GM19035 (cell line): ENCODE results near the gene BAIAP3.
"Not testable (repeated sequence)": the region's sequence is repeated elsewhere in the genome, so short reads cannot be mapped to it uniquely, and the experiment has no call there.

Experiments
- ATAC-seq: cut with Tn5 transposase; IDR thresholded peaks from one replicate; pipeline ENCODE4 v1.9.1; 2021; ENCODE audit not compliant: unreplicated experiment

BAIAP3 gene, protein sequence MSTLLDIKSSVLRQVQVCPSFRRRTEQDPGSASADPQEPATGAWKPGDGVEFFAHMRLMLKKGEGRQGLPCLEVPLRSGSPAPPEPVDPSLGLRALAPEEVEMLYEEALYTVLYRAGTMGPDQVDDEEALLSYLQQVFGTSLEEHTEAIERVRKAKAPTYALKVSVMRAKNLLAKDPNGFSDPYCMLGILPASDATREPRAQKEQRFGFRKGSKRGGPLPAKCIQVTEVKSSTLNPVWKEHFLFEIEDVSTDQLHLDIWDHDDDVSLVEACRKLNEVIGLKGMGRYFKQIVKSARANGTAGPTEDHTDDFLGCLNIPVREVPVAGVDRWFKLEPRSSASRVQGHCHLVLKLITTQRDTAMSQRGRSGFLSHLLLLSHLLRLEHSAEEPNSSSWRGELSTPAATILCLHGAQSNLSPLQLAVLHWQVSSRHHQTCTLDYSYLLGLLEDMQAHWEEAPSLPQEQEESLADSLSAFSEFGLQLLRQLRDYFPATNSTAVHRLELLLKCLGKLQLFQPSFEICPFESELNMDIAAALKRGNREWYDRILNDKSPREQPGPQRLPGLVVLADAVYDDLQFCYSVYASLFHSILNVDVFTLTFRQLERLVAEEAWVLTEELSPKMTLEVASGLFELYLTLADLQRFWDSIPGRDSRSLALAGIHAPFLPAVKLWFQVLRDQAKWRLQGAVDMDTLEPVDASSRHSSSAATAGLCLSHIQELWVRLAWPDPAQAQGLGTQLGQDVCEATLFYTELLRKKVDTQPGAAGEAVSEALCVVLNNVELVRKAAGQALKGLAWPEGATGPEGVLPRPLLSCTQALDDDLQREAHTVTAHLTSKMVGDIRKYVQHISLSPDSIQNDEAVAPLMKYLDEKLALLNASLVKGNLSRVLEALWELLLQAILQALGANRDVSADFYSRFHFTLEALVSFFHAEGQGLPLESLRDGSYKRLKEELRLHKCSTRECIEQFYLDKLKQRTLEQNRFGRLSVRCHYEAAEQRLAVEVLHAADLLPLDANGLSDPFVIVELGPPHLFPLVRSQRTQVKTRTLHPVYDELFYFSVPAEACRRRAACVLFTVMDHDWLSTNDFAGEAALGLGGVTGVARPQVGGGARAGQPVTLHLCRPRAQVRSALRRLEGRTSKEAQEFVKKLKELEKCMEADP

DNA sequence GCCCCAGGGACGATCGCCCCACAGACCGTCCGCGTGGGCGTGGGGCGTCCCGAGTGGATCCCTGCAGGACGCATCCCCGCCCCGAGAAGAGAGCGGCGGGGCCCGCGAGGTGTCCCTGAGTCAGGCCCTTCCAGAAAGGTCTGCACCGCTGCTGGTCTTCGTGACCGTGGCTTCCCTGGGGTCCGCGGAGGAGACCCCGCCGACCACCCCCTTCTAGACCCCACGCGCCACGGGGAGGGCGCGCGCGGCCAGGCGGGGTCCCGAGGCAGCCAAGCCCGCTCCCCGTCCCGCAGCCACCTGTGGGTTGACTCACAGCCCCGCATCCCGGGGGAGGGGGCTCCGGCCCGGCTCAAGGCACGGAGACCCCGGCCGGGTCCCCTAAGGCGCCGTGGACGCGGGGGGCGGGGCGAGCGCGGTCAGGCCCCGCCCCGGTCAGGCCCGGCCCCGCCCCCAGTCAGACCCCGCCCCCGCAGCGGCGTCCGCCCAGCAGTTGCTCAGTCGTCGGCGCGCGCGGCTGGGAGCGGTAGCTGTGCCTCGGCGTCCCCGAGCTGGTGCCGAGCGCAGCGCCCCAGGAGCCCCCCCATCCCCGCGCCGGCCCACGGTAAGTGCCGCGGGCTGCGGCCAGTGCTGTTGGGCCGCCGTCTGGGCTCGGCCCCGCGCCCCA is at the start of gene BAIAP3:
TSS of gene BAIAP3 (plus strand) at position 497 of the 664 bp plus-strand sequence. CDS start 4,905 bp downstream, outside the sequence.
- ATAC-seq = no peak

DNA sequence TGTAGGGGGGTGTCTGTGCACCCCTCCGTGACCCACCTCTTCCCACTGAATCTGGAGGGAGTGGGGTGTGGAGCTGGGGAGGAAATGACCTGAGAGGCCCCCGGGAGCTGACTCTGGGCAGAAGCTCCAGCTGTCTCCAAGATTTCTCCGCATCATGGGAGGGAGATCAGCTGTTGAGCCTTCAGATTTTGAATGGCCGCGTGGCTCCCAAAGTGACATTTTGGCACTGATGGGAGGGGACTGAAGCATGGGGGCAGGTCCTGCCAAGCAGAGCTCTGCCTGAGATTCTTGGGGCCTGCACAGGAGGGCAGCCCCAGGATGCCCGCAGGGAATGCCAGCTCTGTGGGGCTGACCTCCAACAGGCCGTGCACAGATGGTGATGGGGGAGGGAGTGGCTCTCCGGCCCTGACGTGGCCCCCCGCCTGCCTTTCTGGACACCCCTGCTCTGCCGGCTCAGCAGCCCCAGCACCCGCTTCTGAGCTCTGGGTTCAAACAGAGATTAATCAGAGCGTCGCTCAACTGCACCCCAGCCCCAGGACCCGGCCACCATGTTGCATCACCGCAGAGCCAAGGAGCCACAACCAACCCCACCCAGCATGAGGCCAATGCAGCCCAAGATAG is 49.3 kb upstream of the BAIAP3 start:
- ATAC-seq = no peak

DNA sequence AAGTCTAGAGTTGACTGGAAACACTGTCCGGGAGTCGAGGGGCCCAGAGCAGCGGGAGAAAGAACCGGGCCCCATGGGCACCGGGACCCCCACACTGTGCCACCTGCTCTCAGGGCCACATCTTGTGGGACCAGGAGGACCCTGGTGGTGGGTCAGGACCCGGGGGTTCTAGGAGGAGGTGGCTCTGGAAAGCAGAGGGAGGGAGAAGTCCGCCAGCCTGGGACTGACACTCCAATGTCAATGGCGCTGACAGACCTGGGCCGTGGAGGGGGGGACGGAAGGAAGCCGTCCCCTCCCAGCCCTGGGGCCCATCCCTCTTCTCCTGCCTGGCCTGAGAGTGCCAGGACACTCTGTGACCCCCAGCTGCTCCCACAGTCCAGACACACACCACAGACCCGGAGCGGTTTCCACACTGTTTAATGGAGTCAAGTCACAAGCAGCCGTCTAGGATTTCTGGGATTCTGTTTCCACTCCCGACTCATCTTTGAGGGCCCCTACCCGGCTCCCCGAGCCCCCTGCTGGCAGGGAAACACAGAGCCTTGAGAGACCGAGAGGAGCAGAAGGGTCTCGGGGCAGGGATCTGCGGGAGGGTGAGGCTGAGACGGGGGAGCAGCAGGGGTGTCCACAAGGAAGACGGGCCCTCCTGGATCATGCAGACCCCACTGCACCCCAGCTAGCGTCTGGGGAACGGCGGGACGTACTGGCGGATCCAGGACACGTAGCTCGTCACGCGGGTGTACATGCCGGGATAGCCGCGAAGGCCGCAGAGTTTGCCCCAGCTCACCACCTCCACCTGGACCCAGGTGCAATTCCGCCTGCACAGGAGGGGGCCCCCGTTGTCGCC is 47.6 kb upstream of the BAIAP3 start:
- ATAC-seq = no peak

DNA sequence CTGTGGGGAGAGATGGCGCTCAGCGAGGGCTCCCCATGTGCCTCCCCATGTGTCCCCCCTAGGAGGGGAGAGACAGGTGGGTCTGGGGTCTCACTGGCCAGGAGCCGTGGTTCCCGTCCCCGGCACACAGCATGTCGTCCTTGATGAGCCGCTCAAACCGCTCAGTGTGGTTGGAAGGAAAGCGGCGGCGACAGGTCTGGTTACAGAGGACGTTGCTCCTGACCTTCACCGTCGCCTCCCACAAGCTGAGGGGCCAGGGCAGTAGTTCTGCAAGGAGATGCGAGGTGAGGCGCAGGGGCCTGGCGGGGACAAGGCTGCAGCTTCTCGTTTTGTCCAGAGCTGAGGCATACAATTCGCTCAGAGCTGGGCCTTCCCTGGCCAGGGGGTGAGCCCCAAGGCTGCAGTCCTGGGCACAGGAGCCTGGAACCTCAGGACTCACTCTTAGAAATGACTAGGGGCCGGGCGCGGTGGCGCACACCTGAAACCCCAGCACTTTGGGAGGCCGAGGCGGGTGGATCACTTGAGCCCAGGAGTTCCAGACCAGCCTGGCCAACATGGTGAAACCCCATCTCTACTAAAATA is 46.8 kb upstream of the BAIAP3 start:
- ATAC-seq = no peak

DNA sequence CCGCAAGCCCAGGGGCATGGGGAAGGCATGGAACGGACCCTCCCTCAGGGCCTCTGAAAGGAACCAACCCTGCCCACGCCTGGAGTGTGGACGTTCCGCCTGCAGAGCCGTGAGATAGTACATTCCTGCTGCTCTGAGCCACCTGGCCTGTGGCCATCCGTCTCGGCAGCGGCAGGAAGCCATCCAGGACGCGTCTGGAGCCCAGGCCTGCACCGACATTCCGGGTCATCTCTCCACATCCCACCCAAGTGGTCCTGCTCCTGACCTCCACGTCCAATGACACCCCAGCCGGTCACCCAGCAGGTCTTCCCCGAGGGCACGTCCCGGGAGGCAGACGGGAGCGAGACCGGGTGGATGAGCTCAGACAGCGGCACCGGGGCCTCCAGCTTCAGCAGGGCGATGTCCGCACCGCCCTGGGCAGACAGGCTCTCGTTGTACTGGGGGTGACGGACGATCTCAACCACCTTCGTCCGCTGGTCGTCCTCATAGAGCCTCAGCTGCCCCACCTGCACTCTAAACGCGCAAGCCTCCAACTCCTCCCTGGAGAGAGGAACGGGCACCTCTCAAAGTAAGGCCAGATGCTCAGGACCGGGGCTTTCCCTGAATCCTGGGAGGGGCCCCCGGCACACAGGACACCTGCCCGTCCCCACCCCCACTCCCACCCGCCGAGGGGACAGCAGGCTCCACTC is 45.3 kb upstream of the BAIAP3 start:
- no peak for ATAC-seq

DNA sequence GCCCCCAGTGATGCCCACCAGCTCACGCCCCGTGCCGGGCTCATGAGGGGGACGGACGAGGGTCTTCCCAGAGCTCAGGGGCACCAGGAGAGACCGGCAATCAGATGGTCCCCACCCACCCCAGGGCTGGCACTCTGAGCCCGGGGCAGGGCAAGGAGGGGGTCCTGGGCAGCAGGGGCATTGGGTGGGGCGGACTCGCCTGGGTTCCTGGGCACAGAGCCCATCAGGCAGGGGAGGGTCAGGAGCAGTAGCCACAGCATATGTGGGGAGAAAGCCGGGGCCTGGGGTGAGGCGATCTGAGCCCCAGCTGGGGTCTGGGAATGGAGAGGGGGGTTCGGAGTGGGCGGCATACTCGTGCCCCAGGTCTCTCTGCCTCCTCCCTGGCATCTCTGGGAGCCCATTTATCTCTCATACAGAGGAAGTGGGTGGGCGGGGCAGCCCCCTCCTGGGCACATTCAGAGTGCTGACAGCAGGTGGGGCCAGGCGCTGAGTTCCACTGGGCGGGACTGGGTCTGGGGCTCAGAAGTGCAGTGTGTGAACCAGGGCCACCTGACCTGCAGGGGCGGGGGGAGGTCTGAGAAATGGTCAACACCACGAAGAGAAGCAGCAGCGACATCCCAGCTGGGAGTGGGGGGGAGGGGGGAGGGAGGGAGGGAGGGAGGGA is 44.5 kb upstream of the BAIAP3 start:
- ATAC-seq = no peak

DNA sequence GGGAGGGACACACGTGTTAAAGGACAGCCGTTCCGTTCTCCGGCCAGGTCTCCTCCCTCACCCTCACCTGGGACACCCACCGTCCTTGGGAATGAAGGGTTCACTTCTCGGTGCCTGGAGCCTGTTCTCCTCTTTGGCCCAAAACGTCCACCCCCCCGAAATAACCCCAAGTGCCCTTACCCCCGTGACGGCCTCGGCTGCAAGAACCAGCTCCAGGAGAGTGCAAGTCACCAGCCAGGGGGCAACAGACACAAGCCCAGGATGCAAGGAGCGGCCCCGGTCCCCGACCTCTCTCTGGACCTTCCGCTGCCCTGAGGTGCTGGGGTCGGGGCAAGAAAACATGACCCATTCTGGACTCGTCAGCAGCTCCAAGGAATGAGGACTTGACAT is 44.0 kb upstream of the BAIAP3 start:
- no peak for ATAC-seq

DNA sequence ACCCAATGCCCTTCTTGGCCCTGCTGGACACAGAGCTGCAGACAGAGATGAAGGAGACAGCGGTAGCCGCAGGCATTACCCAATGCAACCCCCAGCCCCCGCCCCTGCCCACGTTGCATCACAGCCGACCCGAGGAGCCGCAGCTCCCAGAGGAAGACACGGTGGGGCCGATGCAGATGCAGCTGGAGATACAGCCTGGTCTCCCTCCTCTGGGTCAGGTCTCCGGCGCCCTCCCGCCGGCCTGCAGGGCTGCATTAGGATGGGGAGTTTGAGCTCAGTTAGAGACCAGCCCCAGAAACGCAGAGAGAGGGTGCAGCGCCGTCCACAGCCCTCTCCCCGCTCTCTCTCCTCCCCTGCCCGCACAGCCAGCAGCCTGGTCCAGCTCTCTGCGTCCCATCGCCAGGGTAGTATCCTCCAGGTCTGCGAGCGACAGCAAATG is 43.4 kb upstream of the BAIAP3 start:
- ATAC-seq = no peak

DNA sequence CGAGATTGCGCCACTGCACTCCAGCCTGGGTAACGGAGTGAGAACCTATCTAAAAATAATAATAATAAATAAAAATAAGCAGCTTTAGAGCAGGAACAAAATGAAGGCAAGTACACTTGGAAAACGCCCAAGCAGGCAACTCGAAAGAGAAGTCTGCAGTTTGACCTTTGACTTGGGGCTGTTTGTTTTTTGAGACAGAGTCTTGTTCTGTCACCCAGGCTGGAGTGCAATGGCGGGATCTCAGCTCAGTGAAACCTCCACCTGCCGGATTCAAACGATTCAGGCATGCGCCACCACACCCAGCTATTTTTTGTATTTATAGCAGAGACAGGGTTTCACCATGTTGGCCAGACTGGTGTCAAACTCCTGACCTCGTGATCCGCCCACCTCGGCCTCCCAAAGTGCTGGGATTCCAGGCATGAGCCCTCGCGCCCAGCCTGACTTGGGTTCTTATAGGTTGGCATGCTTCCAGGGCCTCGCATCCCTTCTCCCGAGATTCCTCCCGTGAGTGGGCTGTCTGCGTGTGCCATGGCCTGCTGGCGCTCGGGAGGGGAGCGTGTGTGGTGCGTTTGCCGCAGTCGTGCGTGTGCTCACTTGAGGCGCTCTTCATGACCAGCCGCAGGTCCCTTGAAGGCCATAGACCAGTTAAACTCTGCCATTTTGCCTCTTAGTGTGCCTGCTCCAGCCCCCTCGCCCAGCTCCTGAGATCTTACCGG is 42.4 kb upstream of the BAIAP3 start:
- ATAC-seq = no peak

DNA sequence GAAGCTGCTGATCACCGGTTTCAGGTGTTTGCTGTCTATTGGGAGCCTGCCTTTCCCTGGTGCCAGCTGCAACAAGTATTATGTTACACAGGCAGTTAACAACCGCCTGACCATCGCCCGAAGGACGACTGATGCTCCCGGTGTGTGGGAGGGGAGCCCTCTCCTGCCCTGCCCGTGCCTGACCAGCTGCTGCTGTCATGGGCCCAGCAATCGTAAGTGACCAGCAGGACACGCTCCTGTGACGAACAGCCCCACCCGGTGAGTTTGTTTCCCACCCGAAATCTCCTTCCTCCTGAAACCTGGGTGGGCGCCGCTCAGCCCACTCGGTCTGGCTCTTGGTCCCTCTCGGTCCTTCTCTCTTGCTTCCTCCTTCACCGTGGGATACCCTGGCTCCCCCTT is 41.9 kb upstream of the BAIAP3 start:
- no peak for ATAC-seq

DNA sequence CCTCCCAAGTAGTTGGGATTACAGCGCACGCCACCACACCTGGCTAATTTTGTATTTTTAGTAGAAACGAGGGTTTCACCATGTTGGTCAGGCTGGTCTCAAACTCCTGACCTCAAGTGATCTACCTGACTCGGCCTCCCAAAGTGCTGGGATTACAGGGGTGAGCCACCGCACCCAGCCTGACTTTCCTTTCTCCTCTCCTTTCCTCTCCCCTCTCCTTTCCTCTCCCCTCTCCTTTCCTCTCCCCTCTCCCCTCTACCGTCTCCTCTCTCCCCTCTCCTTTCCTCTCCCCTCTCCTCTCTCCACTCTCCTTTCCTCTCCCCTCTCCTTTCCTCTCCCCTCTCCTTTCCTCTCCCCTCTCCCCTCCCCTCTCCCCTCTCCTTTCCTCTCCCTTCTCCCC is 41.2 kb upstream of the BAIAP3 start:
- not testable (repeated sequence) for ATAC-seq

DNA sequence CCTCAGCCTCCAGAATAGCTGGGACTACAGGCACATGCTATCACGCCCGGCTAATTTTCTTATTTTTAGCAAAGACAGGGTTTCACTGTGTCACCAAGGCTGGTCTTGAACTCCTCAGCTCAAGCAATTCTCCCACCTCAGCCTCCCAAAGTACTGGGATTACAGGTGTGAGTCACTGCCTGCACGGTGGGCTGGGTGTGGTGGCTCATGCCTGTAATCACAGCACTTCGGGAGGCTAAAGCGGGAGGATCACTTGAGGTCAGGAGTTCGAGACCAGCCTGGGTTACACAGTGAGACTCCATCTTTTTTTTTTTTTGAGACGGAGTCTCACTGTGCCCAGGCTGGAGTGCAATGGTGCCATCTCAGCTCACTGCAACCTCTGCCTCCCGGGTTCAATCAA is 40.6 kb upstream of the BAIAP3 start:
- ATAC-seq = not testable (repeated sequence)

DNA sequence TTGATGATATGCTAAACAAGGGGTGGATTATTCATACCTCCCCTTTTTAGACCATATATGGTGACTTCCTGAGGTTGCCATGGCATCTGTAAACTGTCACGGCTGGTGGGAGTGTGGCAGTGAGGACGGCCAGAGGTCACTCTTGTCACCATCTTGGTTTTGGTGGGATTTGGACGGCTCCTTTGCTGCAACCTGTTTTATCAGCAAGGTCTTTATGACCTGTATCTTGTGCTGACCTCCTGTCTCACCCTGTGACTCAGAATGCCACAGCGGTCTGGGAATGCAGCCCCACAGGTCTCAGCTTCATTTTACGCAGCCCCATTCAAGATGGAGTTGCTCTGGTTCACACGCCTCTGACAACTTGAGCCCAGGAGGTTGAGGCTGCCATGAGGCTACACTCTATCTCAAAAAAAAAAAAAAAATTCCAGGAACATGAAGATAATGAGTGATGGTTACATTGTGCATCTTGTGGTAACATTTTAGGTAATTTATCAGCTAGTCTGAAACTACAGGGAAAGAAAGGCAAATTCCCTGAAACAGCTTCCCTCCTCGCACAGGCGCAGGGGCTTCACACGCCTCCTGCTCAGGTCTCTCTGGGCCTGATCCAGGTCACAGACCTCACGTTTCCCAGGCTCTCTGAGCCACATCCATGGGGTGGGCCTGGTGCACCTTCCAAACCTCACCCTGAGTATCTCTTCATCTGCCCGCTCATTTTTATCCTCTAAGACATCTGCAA is 39.4 kb upstream of the BAIAP3 start:
- no peak for ATAC-seq

DNA sequence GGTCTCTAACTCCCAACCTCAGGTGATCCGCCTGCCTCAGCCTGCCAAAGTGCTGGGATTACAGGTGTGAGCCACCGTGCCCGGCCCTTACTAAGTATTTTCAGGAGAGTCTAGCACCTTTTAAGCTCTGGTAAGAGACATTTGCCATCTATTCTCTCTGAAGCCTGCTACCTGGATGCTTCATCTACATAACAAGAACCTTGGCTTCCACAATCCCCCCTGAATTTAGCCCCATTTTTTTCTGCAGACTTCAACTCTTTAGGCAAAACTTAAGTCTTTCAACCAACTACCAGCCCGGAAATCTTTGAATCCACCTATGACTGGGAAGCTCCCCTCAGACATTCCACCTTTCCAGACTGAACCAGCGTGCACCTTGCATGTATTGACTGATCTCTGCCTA is 38.0 kb upstream of the BAIAP3 start:
- ATAC-seq = no peak

DNA sequence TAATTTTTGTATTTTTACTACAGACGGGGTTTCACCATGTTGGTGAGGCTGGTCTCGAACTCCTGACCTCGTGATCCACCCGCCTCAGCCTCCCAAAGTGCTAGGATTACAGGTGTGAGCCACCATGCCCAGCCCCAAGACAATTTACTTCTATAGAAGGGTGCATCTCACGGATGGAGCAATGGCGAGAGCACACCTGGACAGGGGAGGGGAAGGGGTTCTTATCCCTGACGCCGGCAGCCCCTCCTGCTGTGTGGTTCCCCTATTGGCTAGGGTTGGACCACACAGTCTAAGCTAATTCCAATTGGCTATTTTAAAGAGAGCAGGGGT is 36.8 kb upstream of the BAIAP3 start:
- ATAC-seq = not testable (repeated sequence)

DNA sequence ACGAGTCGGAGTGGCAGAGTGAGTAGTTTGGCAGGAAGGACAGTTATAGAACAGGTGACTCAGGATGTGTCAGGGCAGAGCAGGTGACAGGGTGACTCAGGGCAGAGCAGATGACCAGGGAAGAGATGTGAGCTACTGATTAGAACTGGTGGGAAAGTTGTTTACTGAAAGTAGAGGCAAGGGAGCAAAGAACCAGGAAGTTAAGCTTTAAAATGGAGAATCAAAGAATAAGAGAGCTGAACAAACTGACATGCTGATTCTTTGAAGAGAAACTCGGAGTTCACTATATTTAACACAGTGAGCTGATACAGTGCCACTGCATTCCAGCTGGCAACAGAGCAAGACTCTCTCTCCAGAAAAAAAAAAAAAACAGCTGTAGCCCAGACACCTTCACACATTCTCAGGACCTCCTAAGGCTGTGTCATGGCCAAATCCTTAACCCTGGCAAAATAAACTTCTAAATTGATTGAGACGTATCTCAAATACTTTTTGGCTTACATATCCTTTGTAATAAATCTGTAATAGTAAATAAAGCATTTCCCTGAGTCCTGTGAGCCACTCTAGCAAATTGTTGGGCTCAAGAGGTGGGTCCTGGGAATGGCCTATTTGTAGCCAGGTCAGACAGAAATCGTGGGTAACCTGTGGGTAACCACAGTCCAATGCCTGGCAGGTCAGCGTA is 36.3 kb upstream of the BAIAP3 start:
- no peak for ATAC-seq
